Measurements from ENCODE around the gene IFNG-AS1.
A peak's percentile ranks its signal among the peaks of the same experiment; 100 is the strongest.

Gene IFNG-AS1

DNA sequence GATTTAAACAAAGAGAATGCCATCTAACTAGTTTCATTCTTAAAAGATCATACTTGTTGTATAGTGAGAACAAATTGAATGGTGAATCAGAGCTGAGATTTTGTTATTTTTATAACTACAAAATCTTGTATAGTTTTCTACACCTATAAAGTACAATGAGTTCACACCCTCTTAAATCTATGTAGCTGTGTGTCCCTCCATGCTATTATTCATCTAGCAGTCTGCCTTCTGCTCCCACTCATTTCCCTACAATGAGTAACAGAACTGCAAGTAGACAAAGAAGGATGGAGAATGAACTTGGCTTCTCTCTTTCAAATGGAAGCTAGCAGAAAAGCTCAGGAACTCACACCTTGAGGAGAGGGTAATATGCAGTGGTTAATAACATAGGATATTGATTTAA, 7.1 kb downstream of the IFNG-AS1 start:
- no peak for DNase-seq

DNA sequence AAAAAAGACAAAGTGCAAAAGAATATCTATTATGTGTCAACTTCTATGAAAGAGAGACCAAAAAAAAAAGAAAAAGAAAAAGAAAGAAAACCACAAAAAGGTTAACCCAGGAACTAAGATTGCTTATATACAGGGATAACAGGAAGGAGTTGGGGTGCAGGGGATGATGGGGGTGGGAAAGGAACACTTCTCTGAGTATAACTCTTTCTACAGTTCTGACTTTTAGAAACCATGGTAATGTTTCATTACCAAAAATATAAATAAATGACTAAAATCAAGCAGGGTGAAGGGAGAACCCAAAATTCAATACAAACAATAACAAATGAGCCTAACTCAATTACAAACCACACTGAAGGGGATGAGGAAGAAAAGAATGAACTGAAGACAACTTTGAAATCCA, 9.1 kb downstream of the IFNG-AS1 start:
- DNase-seq = no peak

GRCh38 chr12:67999244-67999643, 10.0 kb downstream of the IFNG-AS1 start:
- no peak for DNase-seq

DNA sequence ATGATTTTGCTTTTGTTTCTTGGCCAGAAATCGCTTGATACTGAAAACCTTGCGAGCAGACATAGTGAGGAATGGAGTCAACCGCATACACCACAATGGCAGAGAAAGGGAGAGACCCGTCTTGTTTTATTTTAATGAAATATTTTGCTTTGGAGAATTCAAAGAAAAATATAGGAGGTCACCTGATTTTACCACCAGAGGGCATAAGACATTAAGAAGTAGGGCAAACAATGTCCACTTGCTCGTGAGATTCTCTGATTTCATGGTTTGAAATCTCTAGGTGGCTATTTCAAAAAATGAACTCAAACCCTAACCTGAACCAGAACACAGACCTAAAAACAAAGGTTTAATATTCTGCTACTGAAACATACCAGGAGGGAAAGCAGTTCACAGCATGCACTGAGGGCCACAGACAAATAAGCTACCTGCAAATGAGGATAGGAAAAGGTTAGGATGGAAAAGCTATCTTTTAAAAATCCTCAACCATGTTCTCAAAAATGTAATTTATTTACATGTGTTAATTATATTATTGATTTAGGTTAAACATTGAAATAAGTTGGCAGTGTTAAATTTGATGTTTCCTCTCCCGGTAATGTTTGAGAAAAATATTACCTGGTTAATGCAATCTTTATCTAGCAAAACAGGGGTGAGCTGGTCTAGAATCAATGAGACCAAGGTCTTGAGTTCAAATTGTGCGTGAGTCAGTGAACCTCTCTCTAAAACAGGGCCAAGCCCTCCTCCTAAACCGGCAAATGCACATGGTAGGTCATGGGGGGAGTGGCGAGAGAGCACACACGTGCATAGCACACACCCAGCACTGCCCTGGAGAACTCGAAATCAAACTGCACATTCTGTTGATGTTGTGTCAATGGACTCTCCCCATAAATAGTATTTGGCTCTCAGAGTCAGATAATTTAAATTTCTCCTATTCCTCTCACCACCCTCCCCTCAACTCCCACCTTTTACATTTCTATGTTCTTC, 12.5 kb downstream of the IFNG-AS1 start:
- no peak for DNase-seq

DNA sequence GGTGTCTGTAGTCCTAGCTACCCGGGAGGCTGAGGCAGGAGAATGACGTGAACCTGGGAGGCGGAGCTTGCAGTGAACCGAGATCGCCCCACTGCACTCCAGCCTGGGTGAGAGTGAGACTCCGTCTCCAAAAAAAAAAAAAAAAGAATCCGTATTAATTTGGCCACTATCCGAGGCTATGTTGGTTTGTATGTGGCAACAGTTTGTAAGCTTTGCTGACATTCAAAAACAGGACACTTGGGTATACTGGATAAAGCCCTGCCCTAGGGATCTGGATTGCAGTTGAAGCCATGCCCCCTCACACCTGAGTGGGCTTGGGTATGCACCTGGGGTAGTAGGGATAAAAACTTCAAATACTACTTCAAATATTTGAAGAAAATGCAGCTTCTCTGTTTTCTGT, 14.5 kb downstream of the IFNG-AS1 start:
- no peak for DNase-seq

GRCh38 chr12:68007033-68007432, 17.8 kb downstream of the IFNG-AS1 start:
- no peak for DNase-seq

GRCh38 chr12:68007466-68007865, 18.2 kb downstream of the IFNG-AS1 start:
- DNase-seq = no peak

- DNase-seq = no peak
Measured at GRCh38 chr12:68011206-68011881, 22.1 kb downstream of the IFNG-AS1 start.

GRCh38 chr12:68011882-68012207, 22.6 kb downstream of the IFNG-AS1 start:
- DNase-seq = no peak

- DNase-seq = no peak
Measured at GRCh38 chr12:68012712-68013111, 23.5 kb downstream of the IFNG-AS1 start.

- no peak for DNase-seq
Measured at GRCh38 chr12:68013181-68013580, 23.9 kb downstream of the IFNG-AS1 start.

- DNase-seq = no peak
Measured at GRCh38 chr12:68016136-68016535, 26.9 kb downstream of the IFNG-AS1 start.

GRCh38 chr12:68018315-68018714, 29.1 kb downstream of the IFNG-AS1 start:
- DNase-seq = no peak

GRCh38 chr12:68020049-68020448, 30.8 kb downstream of the IFNG-AS1 start:
- DNase-seq = no peak

DNA sequence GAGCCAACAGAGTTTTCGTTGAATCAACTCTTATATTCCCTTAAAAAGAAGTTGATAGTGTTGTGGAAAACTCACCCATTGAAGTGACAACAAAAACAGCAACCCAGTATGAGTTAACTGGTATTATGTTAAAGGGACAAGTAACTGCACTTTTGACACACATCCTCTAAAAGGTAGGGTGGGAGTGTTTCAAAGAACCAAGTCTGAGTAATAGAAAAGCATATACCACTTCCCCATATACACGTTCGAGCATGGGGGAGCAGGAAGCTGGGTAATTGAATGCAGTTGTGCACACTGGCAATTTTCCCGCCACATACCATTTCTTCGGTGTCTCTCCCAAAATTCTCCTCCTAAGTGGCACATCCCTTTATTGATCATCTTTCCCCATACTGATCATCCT, 31.5 kb downstream of the IFNG-AS1 start:
- no peak for DNase-seq

DNA sequence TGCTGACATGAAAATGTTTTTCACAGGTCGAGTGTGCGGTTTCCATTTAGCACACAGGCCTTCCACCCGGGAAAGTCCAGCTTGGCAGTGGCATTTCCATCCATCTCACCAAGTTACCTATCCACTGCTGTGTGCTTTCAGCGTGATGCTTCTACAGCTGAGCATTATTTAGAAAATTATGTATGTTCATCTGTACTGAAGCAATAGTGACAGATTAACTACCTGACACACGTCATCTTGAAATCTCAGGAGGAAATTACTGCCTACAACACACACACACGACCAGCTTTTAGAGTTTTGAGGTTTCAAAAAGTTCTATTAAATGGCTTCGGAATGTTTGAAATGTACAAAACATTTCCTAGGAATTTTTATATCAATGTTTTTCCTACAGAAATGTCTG, 39.4 kb downstream of the IFNG-AS1 start:
- no peak for DNase-seq

DNA sequence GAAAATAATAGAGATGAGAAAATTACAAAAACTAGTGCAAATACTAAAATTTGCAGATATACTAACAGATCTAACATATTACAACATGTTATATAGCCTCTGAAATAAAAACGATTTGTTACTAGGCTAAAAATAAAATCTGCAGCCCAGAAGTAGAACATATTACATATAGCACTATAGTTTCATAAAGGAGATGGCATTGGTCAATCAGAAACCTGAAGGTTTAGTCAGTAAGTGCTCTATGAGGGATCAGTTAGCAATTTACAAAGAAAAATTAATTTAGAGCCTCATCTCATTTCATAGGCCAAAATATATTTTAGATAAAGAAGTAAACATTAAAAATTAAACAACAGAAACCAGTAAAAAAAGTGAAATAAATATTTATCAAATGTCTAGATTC, 41.0 kb downstream of the IFNG-AS1 start:
- DNase-seq = no peak

GRCh38 chr12:68031174-68031573, 41.9 kb downstream of the IFNG-AS1 start:
- no peak for DNase-seq

GRCh38 chr12:68031881-68032739, 42.9 kb downstream of the IFNG-AS1 start:
- DNase-seq = no peak

DNA sequence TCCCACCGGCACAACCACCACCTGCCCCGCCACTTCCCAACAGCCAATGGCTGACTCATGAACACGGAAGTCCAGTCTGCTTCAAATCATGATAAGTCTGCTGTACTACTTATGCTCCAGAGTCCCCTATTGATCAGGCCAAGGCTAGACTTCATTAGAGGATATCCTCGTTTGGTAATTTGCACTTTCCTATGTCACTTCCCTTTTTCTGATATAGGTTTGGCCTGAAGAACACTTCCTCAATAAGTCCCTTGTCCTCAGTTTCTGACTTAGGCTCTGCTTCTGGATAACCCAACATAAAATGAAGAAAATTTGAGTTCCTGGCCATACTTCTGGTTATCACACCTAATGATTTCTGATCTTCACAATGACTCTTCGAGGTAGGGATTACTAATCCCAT, 45.3 kb downstream of the IFNG-AS1 start:
- DNase-seq = no peak

DNA sequence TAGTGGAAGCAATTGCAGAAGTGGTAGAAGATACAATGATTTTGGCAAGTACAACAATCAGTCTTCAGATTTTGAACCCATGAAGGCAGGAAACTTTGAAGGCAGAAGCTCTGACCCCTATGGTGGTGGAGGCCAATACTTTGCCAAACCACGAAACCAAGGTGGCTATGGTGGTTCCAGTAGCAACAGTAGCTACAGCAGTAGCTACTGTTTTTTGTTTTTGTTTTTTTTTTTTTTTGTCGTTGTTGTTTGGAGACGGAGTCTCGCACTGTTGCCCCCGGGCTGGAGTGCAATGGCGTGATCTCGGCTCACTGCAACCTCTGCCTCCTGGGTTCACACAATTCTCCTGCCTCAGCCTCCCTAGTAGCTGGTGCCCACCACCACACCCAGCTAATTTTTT, 47.4 kb downstream of the IFNG-AS1 start:
- DNase-seq = no peak

- DNase-seq = peak; percentile 17
Measured at GRCh38 chr12:68037616-68038255, 48.5 kb downstream of the IFNG-AS1 start.

DNA sequence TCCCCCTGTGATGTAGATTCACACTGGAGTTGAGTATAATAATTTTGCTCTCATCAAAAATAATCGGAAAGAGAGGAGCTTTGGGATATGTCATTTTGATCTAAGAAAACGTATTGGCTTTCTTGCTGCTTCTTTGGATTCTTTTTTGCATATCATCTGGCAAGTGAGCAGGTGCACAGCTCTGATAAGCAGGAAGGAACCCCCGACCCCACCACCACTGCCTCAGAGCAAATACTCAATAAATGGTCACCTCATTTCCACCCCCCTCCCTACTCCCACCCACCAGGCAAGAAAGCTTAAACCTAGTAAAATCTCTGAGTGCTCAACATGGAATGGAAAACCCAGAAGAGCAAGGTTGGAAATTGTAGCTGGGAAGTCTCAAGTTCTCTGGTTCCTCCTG, 49.4 kb downstream of the IFNG-AS1 start:
- DNase-seq = no peak

Measured in stimulated activated CD4-positive, alpha-beta T cell treated with anti-CD3 and anti-CD28 coated beads, Interleukin-15, amount 100 ng/mL, for 24 hours (primary cell).